Measurements from ENCODE around the gene PGAP3.

- TF ChIP-seq CTCF (IDR thresholded peaks at IDR 0.05) (no peak), POLR2A (IDR thresholded peaks at IDR 0.05) (no peak), POLR2AphosphoS5 (IDR thresholded peaks at IDR 0.05) (peak in 1 of 3 donors; percentile 50)
Observed at GRCh38 chr17:39687101-39687545, 734 bp downstream of the PGAP3 start.

Data from transverse colon (tissue), 4 donors.